G401 (cell line): ENCODE data around the gene ZNF341. TPM values are rescaled to one million over a fixed set of nuclear protein-coding genes. Genes with fewer than 3 reads are reported as not detected.
A peak's percentile ranks its signal among the peaks of the same experiment; 100 is the strongest.
"Not testable (repeated sequence)": the region's sequence is repeated elsewhere in the genome, so short reads cannot be mapped to it uniquely, and the experiment has no call there.

Source experiments
- DNase-seq: peaks from one replicate; pipeline ENCODE4 v3.0.0-alpha.2; 2015; ENCODE audit warnings: low spot score
- in situ Hi-C: cut with HindIII; loops from 2 replicates; pipeline ENCODE4 v1.10.0; 2016; ENCODE audit warnings: low sequenced_read_pairs, mixed read lengths
- total RNA-seq: library from RNA; depleted of rRNA; stranded (reverse); fragments of >200 nt; shearing (Covaris generic); gene quantifications from 2 replicates; pipeline ENCODE4 v1.2.3, GENCODE V29; 2014; rRNA removed

The ZNF341 gene
- 0.86 and 2.3 TPM in 2 replicates for total RNA-seq

GRCh38 chr20:33731693-33732165 lies at the start of gene ZNF341:
ZNF341 (plus strand) TSS chr20:33731996; CDS start chr20:33732022, 26 bp downstream.
- in situ Hi-C loops, result no loop called here
- DNase-seq, result peak; percentile 75

GRCh38 chr20:33684533-33685327 lies 47.1 kb upstream of the ZNF341 start:
- in situ Hi-C loops, result no loop called here
- no peak for DNase-seq

- in situ Hi-C loops, result no loop called here
- DNase-seq, result no peak
These were observed 46.3 kb upstream of the ZNF341 start for GRCh38 chr20:33685328-33686099.

DNA sequence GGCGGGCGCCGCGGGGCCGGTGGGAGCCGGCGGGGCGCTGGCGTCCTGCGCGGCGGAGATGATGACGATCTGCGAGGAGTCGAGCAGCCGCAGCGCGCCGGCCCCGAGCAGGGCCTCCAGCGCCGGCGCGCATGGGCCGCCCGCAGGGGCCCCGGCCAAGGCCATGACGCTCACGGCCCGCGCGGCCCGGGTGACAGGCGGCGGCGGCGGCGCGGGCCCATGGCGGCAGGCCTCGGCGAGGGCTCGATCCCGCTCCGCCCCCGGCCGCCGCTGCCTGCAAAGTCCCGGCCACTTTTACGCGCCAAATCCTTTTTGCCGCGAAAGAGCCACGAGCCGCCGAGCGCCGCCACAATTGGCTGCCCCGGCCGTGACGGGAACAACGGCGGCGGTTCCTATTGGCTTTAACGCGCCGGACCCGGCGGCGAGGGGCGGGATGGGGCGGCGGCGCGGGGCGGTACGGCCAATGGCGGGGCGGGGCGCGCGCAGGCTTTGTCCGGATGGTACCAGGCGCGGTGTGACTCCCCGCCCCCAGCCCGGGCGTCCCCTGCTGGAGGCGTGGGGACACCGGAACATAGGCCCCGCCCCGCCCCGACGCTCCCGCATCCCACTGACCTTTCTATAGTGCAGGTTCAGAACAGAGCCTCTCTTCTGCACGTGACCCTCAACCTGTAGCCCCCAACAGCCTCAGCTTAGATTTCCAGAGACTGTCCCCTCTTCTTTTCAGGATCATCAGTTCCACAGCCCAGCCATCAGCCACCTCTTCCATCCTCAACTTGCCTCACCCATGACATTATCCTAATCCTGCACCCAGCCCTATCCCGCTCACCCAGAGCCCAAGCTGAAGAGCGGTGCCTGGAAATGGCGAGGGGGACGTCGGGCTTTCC lies 45.5 kb upstream of the ZNF341 start, which contains the start of gene E2F1:
Gene E2F1, minus strand, starts transcription at position 286 of the 884 bp plus-strand sequence. Its CDS starts 121 bp downstream, at position 165.
- peak; percentile 91 for DNase-seq
- in situ Hi-C loops, result no loop called here

DNA sequence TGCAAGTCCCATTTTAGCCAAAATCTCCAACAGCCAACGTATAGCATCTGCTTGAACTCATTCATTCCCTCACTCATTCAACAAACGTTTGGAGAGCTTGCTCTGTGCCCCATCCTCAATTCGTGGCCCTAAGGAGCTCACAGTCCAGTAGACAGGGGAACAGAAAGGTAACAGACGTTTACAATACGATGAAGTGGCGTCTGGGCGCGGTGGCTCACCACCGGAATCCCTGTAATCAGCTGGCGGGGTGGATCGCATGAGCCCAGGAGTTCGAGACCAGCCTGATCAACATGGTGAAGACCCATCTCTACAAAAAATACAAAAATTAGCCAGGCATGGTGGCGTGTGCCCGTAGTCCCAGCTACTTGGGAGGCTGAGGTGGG lies 44.8 kb upstream of the ZNF341 start:
- in situ Hi-C loops, result no loop called here
- no peak for DNase-seq

DNA sequence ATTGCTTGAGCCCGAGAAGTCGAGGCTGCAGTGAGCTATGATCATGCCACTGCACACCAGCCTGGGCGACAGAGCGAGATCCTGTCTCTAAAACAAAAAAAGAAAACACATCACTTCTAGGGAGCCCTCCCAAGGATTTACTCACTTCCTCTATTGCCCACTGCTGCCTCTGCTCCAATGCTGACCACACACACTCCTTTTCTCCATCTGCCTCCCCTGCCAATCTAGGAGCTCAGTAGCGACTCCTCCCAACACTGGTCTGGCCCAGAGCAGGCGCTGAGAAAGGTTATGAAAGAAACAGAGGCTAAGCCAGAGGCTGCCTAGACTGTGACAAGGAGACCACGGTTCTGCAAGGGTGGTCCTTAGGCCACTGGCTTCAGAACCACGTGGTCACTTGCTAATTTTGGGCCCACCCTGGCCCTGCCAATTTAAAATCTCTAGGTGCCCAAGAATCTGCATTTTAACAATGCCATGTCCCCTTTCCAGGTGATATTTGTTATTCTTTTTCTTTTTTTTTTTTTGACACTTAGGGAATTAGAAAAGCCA lies 44.4 kb upstream of the ZNF341 start:
- DNase-seq, result no peak
- in situ Hi-C loops, result no loop called here

GRCh38 chr20:33687993-33688937 lies 43.5 kb upstream of the ZNF341 start:
- no peak for DNase-seq
- in situ Hi-C loops, result no loop called here

GRCh38 chr20:33688938-33689424 lies 42.8 kb upstream of the ZNF341 start:
- DNase-seq, result no peak

DNA sequence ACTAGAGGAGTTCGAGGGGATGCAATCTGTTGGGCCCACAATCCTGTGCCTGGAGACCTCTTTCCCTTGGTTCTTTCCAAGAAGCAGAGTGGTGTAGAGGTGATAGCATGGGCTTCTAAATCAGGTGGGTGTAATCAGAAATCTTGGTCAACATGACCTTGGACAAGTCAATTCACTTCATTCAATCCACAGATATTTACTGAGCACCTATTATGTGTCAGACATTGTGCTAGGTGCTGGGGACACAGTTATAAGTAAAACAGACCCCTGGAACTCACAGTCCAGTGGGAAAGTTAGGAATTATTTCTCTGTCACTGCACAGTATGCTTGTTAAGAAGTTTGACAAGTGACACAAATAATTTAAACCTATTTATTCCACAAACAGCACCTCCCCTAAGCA lies 42.3 kb upstream of the ZNF341 start:
- in situ Hi-C loops, result no loop called here
- DNase-seq, result no peak

More at GRCh38 chr20:33688938-33689424, 42.8 kb upstream of the ZNF341 start:
- in situ Hi-C loops, result no loop called here

GRCh38 chr20:33689973-33690372 lies 41.8 kb upstream of the ZNF341 start:
- in situ Hi-C loops, result no loop called here
- no peak for DNase-seq

- no peak for DNase-seq
- in situ Hi-C loops, result no loop called here
These were observed 38.5 kb upstream of the ZNF341 start for GRCh38 chr20:33693289-33693688.

- no peak for DNase-seq
- in situ Hi-C loops, result no loop called here
These were observed 37.8 kb upstream of the ZNF341 start for GRCh38 chr20:33693741-33694638.

DNA sequence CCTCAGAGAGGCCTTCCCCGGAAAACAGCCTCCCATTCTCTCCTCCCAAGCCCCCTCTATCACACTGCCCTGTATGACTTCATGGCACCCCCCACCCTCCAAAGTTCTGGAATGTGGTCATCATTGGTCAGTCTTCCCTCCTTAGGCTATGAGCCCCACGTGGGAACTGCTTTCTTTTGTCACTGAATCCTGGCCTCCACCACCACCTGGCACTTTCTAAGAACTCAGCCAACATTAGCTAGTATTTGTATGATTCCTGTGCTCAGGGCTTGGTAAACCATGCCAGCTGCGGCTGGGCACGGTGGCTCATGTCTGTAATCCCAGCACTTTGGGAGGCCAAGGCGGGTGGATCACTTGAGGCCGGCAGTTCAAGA lies 37.2 kb upstream of the ZNF341 start:
- DNase-seq, result no peak
- in situ Hi-C loops, result no loop called here

DNA sequence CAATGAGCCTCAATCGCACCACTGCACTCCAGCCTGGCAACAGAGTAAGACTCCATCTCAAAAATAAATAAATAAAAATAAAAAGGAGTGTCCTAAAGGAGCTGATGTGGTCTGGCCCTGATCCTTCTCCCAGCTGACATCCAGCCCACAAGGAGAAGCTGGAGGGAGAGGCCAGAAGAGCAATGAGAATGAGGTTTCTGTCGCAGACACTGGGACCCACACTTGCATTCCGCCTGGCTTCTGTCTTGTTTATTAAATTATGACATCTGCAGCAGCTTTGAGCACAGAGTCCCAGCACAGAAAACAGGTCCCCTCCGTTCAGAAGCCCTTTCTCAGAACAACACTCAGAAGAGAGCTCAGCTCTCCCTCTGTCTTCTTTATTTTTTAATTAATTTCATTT lies 35.3 kb upstream of the ZNF341 start:
- in situ Hi-C loops, result no loop called here
- DNase-seq, result no peak

DNA sequence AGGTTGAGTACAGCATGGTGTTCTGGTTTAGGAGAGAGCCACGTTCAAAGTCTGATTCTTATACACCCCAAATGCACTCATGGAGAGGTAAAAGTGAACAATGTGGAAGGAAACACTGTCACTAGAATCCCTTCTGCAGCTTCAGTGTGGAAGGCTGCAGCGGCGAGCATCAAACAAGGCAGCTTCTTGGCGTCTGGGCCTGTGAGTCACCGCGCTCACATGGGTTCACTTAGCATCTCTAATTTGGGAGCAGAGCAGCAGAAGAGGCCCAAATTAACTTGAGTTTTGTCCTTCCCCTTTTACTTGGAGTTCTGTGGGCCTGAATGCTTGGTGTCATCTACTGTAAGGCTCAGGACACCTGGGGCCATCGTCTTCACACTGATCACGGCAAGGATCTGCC lies 34.7 kb upstream of the ZNF341 start:
- in situ Hi-C loops, result no loop called here
- no peak for DNase-seq

DNA sequence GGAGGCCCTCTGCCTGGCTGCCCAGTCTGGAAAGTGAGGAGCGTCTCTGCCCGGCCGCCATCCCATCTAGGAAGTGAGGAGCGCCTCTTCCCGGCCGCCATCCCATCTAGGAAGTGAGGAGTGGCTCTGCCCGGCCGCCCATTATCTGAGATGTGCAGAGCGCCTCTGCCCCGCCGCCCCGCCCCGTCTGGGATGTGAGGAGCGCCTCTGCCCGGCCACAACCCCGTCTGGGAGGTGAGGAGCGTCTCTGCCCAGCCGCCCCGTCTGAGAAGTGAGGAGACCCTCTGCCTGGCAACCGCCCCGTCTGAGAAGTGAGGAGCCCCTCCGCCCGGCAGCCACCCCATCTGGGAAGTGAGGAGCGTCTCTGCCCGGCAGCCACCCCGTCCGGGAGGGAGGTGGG lies 32.8 kb upstream of the ZNF341 start:
- DNase-seq, in situ Hi-C loops: not testable (repeated sequence)
